GM12872 (cell line): Measurements from ENCODE around the gene MEGF6.

ENCODE experiments used
- CTCF ChIP-seq: IDR thresholded peaks from 3 replicates; pipeline ENCODE4 v1.5.1; 2011; ENCODE audit warnings: low read depth, mild to moderate bottlenecking, low read length, moderate library complexity; ENCODE audit not compliant: insufficient read depth

MEGF6 gene

GRCh38 chr1:3476666-3477065 lies 134.6 kb downstream of the MEGF6 start:
- no peak for TF ChIP-seq CTCF

GRCh38 chr1:3475839-3476573 lies 135.3 kb downstream of the MEGF6 start:
- no peak for TF ChIP-seq CTCF

GRCh38 chr1:3474421-3474820 lies 136.9 kb downstream of the MEGF6 start:
- no peak for TF ChIP-seq CTCF

- no peak for TF ChIP-seq CTCF
Observed at GRCh38 chr1:3474016-3474415, 137.3 kb downstream of the MEGF6 start.

- TF ChIP-seq CTCF: no peak
Observed at GRCh38 chr1:3473381-3473844, 137.9 kb downstream of the MEGF6 start.

- TF ChIP-seq CTCF: no peak
Observed at GRCh38 chr1:3472906-3473305, 138.4 kb downstream of the MEGF6 start.

- TF ChIP-seq CTCF: no peak
Observed at GRCh38 chr1:3472088-3472850, 139.0 kb downstream of the MEGF6 start.
